IPS DF 4.7 (cell line): Measurements from ENCODE around the gene AATK.

ENCODE experiments used
- DNase-seq: peaks from one replicate; pipeline ENCODE4 v3.0.0-alpha.2; 2013; ENCODE audit warnings: low spot score; ENCODE audit errors: extremely low read depth

AATK gene

DNA sequence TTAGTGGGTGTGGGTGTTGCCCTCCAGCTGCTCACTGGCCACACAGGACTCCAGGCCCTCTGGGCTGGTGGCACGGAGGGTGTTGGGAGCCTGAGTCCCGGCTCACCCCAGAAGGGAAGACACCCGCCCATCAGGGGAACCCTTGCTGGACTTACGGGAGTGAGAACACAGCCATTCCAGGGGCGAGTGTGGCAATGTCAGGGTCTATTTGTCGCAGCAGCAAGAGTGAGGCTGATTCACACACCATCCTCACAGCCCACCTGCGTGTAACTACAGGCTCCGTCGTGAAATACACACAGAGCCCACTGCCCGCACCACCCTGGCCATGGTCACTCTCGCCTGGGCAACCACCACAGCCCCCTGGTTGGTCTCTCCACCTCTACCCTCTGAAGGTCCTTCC is 17.8 kb upstream of the AATK start:
- no peak for DNase-seq

DNA sequence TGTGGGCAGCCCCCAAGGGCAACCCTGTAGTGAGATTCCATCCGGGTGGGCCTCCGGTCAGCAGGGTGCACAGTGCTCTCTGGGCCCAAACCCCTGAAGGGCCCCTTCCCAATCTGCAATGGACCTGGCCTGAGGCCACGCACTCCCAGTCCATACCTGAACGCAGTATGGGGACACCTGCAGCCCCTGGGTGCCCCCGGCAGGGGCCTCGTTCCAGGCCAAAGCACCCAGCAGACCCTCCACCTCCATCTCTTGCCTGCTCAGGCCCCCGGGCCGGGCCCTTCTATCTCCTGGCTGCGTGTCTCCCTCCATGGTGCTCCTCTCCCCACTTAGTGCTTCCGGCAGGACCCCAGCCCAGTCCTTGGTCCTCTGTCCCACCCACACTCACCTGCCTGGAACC is 17.3 kb upstream of the AATK start:
- DNase-seq, result no peak

DNA sequence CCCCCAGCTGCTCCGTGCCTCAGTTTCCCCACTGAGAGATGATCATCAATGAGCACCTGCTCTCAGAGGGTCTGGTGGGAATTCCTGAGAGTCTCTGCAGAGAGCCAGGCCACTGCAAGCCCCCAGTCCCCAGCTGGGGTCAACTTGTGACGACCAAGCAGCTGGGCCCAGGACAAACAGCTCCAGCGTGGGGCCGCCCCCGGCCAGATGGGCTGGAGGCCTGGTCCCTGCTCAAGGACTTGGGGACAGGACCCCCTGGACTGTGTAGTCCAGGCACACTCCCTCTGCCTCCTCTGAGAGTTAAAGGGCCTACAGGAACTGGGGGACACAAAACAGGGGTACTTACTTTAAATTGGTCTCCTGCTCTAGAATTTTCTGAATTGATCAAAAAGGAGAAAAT is 16.6 kb upstream of the AATK start:
- DNase-seq, result no peak

DNA sequence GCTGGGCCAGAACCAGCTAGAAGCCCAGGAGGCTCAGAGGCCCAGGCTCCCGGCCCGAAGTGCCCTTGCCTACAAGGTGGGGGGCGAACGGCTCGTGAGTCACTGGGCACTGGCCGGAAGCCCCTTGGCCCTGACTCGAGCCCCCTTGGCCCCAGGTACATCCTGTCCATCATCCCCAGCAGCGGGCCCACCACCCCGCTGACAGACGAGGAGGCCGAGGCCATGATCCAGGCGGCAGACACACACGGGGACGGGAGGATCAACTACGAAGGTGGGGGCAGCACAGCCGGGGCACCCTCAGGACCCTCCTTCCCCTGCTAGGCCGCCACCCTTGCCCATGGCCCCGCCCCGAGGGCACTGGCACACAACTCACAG is 15.8 kb upstream of the AATK start:
- no peak for DNase-seq

DNA sequence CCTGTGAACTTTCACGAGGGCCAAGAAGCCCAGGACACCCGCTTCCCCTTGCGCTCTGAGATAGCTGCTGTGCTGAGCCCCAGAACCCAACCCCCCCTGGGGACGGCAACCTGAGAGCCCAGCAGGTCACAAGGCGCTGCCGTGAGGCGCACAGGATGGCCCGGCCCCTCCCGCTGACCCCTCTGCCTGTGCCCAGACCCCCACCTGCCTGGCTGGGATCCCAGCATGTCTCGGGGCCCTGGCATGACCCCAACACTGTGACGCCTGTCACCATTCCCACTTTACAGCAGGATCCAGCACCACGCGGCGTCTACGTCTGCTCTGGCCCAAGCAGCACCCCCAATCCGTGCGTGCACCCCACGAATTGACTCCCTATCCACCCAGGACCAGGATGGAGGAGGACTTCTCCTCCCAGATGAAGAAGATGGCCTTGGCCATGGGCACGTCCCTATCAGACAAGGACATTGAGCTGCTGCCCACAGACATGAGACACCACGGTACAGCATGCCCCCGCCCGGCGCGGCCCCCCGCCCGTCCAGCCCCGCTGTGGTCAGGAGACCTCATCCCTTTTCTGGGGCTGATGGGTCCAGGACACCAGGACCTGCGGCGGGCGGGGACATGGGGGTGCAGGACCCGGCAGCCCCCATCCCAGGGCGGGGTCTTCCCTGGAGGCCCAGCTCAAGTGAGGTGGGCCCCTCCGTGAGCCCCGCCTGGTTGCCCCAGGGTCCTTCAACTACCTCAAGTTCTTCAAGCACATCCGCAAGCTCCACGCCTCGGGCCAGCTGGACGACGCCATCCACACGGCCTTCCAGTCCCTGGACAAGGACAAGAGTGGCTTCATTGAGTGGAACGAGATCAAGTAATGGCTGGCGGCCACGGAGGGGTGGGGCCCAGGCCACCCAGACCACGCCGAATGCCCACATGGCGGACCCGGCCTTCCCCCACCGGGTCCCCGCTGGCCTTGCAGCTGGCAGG is 15.1 kb upstream of the AATK start:
- DNase-seq, result no peak

DNA sequence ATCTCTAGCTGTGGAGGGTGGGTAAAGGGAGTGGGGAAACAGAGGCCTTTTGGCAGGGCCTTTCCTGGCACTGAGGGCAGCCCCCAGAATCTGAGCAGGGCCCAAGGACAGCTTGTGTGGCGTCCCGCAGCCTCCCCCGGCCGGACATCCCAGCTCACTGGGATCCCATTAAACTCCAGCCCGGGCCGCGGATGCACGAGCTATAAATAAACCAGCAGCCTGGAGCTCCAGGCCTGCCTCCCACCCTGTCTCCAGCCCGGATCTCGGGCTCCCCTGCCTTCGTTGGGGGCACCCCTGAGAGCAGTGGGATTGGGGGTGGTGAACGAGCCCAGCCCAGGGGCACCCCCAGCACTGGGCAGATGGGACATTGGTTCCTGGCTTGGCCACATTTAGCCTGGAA is 13.8 kb upstream of the AATK start:
- no peak for DNase-seq

DNA sequence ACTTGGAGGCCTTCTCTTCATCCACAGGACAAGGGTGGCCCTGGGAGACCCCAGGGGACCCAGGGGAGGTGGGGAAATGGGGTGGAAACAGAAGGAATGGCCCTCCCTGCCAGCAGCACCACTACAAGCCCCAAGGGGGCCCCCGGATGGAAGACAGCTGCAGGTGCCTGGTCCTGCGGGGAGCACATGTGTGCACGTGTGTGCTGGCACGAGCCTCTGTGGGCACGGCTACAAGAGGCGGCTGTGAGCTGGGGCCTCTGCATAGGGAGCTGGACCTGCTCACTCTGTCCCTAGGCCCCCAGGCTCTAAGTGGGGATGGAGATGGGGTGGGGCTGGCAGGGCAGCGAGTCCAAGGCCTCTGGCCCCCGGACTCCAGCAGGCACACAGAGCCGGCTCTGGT is 13.2 kb upstream of the AATK start:
- no peak for DNase-seq

DNA sequence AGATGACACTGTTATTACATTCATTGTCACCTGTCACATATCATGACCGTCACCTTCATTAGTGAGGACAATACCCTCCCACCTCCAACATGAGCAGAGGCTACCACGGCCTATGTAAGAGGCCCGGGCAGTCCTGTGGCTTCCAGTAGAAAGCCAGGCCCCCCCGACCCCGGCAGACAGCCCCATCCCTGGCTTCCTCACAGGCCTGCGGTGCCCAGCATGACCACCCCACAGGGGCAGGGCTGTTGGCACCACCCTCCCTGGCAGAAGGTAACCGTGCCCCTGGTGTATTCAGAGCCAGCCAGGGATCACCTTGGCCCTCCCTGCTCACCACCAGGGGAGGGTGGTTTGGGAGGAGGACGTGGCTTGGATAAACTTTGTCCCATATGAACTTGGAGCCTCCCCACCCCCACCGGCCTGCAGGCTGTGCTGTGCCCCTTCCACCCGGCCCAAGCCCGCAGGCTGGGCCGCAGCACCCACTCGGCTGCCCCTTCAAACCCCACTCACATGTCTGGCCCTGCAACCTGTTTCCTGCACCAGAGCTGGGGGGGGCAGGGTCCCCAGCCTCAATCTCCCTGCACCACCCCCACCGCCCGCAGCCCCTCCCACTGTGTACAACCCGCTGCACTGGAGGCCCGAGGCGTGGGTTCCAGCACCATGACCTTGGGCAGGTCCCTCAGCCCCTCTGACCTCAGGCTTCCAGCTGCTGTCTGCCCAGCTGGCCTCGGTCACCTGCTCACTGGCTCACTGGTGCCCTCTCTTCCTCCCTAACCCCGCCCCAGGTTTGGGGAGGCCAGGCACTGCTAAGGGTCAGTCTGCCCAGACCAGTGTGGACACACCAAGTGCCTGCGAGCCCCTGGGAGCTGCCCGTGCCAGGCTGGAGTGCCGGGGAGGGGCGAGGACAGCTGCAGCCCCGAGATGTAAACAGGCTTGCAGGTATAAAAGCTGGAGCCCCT is 12.4 kb upstream of the AATK start:
- no peak for DNase-seq

DNA sequence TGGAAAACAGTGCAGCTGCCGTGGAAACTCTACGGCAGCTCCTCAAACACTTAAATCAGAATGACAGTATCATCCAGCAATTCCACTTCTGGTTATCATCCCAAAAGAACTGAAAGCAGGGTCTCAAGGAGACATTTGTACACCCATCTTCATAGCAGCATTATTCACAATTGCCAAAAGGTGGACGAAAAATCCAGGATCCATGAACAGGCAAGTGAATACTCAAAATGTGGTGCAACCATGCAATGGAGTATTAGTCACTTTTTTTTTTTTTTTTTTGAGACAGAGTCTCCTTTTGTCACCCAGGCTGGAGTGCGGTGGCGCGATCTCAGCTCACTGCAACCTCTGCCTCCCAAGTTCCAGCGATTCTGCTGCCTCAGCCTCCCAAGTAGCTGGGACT is 10.6 kb upstream of the AATK start:
- no peak for DNase-seq

DNA sequence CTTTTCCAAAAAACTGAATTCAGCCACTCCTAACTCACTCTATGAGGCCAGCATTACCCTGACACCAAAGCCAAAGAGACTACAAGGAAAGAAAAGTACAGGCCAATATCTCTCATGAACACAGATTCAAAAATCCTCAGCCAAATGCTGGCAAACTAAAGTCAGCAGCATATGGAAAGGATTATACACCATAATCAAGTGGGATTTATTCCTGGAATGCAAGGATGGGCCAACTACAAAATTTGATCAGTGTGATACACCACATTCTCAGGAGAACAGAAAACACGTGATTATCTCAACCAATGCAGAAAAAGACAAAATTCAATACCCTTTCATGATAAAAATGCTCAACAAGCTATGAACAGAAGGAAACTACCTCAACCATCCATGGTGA is 7.7 kb upstream of the AATK start:
- no peak for DNase-seq

DNA sequence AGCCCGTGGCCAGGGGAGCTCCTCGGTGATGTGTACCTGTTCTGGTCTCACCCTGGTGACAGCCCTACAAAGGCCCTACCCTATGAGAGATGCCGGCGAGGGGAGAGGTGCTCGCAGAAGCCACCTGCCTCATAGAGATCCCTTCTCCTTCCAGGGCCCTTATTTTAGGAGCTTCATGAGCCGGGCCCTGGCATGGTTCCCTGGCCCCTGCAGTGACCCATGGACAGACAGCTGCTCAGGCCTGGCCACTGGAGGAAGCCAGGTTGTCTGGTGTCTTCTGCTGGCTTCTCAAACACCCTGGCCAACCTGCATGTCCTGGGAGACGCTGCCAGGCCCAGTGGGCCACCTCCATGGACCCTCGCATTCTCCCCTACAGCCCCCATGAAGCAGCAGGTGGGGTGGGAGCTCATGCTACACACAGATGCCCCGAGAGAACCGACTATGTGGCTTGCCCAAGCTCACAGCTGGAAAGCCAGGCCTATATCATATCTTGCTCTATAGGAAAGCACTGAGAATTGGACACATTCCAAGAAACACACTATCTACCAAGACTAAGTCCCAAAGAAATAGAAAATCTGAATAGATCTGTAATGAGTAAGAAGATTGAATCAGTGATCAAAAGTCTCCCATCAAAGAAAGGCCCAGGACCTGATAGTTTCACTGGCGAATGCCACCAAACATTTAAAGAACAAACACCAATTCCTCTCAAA is 7.2 kb upstream of the AATK start:
- no peak for DNase-seq

DNA sequence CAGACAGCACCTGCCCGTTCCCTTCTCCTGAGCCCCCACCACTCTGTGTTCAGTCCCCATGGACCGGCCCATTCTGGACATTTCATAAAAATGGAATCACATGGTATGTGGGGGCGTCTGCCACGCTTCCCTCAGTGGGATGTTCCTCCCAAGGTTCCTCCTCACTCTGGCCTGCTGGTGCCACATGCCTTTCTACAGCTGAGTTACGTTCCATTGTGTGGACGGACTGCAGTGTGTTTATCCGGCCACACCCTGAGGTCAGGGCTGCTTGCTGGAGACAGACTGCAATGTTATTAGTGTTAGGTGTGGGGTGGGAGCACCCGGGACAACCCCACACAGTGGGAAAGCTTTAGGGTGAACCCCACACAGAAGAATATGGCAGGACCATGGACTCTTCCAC is 5.9 kb upstream of the AATK start:
- no peak for DNase-seq

DNA sequence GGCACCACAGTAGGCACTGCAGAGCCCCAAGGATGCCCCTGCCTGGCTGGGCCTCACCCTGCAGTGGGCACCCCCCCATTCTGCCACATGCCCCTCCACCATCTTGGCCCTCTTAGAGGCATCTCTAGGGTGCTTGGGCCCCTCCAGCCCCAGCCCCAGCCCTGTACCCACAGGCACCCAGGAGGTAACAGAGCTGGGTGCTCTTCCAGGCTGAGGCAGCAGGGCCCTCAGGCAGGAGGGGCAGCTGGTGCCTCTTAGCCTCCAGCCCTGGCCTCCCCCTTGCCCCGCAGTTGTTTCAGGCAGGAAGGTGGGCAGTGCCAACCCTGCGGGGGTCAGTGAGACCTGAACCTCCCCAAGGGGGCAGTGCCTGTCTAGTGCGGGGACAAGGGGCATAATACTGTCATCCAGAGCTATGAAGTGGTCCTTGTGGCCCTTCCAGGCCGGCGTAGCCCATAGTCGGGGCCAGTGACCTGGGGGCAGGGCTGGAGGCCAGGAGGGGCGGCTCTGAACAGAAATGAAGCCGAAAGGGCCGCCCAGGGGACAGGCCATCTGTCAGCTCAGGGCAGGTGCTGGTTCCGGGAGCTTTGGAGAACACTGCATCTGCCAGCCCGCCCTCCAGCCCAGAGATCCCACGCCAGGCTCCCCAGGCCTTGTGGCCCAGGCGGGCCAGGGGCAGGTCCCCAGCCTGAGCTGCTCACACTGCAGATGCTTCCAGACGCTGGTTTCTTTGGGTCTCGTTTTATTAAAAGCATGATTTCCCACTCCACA is 4.9 kb upstream of the AATK start:
- no peak for DNase-seq

DNA sequence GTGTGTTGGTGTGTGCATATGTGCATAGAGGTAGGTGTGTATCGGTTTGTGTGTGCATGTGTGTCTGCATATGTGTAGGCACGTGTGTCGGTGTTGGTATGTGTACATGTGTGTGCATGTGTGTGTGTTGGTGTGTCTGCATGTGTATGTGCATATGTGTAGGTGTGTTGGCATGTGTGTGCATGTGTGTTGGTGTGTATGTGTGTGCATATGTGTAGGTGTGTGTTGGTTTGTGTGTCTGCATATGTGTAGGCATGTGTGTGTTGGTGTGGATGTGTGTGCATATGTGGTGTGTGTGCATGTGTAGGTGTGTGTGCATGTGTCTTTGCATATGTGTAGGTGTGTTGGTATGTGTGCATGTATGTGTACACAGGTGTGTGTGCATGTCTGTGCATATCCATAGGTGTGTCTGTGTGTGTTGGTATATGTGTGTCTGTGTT is 3.9 kb upstream of the AATK start:
- no peak for DNase-seq

DNA sequence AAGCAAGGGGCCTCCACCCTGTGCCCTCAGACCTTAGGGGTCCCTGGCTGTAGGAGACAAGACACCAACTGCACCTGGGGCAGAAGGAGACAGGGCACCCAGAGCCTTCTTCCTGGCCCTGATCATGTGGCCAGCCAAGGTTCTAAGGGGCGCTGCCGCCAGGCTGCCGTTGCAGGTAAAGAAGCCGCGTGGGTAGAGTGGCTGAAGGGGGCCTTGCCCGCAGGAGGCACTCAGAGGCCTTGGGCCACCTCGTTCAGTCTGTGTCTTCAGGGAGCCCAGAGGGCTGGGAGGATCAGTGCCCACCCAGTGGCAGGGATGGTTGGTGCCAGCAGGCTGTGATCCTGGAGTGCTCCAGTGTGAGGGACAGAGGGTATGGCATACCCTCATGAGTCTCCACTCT is 1.6 kb upstream of the AATK start:
- DNase-seq, result no peak

DNA sequence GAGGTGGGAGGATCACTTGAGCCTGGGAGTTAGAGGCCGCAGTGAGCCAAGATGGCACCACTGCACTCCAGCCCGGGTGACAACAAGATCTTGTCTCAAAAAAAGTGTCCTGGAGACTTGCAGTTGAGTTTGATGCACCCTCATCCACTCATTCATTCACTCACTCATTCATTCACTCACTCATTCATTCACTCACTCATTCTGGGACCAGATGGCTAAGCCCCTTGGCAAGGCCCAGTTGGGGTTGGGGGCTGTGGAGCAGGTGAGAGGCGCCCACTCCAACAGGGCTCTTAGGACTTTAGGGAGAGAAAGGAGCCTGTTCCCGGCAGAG is 1.1 kb upstream of the AATK start:
- no peak for DNase-seq

DNA sequence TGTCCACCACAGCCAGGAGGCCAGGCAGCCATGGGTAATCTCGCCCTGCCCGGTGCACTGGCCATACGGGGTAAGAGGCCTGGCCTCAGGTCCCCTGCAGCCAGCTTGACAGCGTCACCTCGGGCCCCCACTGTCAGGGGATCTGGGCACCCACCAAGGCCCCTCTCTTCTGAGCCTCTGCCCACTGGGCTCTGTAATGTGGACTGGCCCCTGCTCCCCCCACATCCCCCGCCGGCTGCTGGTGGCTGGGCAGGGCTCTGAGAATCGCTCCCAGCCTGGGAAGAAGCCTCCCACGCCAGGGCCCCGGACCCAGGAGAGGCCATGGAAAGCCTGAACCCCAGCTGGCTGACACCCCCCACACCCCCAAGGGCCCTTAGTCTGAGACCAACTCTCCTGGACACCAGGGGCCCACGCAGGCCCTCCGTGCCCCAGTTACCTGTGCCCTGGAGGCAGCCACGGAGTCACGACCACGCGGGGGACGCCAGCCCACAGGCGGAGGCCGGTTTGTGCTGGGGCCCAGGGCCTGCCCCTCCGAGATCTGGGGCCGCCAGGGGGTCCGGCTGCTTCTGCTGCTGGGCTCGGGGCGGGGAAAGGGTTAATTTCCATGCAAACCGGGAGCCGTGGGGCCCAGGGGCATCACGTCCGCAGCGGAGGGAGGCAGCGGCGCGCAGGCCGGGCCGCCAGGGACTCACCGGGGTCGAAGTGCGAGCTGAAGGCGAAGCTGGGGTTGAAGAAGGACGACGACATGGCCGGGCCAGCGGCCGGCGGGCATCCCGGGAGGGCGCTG is 582 bp downstream of the AATK start, which contains the start of gene PVALEF:
Gene PVALEF (plus strand): TSS at position 262 of the 787 bp plus-strand sequence. CDS start 15,720 bp downstream, outside the sequence.
- no peak for DNase-seq

DNA sequence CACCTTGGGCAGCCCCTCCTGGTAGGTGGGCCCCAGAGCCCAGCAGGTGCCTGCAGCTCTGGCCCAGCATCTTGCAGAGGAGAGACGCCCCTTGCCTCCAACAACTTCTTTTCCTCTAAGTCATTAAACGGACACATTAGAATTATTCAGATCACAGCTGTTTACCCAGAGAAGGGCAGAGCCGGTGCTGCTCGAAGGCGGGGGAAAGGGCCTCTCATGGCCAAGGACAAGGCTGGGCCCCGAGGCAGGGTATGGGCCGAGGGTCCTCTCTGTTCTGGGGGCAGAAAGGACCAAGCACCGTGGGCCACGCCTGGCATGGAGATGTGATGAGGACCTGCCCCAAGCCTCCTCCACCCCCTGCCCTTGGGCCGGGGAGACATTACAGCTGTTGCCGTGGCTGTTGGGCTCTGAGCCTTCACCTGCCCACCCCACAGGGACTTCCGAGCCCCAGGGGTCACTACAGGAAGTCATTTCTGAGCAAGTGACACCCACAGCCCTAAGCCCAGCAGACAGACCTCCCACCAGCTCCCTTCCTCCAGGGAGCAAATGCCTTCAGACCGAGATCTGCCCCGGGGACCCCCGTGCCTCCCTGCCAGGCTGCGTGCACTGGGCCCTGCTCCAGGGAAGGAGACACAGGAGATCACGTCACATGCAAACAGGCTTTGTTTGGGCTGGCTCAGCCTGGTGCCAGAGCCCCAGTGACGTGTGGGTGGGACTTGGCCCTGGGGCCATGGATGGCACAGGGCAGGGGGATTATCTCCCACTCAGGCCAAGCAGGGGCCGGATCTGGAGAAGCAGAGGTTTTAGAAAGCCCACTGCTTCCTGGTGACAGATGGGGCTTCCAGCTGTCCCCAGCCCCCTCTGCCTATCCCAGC is 1.4 kb downstream of the AATK start:
- DNase-seq, result no peak

DNA sequence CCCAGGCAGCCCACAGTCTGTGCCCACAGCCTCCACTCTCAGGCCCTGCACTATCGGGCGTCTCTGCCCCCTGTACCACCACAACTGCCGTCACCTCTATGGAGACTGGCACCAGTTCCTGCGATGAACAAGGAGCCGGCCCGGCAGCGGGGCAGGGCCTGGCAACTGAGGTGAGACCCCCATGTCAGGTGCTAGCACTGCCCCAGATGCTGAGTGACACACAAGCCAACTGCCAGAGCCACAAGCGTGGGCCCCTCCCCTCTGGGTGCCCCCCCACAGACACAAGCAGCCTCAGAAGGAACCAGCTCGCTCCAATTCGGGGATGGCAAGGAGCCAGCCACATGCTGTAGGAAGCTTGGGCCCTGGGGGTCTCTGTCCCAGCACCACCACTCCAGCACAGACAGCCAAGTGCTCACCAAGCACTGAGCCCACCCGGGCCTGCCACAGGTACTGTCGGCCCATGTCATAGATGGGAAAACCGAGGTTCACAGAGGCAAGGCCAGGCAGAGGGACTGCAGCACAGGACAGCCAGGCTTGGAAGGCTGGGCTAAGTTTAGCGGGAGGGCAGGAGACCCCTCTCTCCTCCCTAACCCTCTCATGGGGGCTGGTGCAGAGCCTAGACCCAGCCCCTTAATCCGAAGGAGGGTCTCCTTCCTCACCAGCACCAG is 2.2 kb downstream of the AATK start:
- DNase-seq, result no peak
